Jurkat, Clone E6-1 (cell line): ENCODE results near the gene LRP1B.

Experiments used
- DNase-seq: peaks from one replicate; pipeline ENCODE4 v3.0.0-alpha.2; 2011; ENCODE audit warnings: low read depth, low spot score
- H3K4me3 ChIP-seq: 2 replicates; pipeline ENCODE4 v1.5.1; 2011; ENCODE audit warnings: mild to moderate bottlenecking, low read length, control low read depth, moderate library complexity

Gene LRP1B

GRCh38 chr2:141728886-141729285 is 401.9 kb downstream of the LRP1B start:
- DNase-seq = no peak
- no peak overlapping the region for H3K4me3 ChIP-seq

- DNase-seq = no peak
- H3K4me3 ChIP-seq = no peak overlapping the region
These were observed 402.7 kb downstream of the LRP1B start for GRCh38 chr2:141728142-141728541.

GRCh38 chr2:141724426-141724825 is 406.4 kb downstream of the LRP1B start:
- H3K4me3 ChIP-seq = no peak overlapping the region
- no peak for DNase-seq

GRCh38 chr2:141723814-141724213 is 407.0 kb downstream of the LRP1B start:
- DNase-seq = no peak
- H3K4me3 ChIP-seq = no peak overlapping the region

GRCh38 chr2:141720476-141720875 is 410.3 kb downstream of the LRP1B start:
- H3K4me3 ChIP-seq = no peak overlapping the region
- no peak for DNase-seq

- no peak overlapping the region for H3K4me3 ChIP-seq
- DNase-seq = no peak
These were observed 416.3 kb downstream of the LRP1B start for GRCh38 chr2:141714496-141714895.

GRCh38 chr2:141711627-141712026 is 419.2 kb downstream of the LRP1B start:
- no peak overlapping the region for H3K4me3 ChIP-seq
- DNase-seq = no peak

GRCh38 chr2:141710589-141711239 is 420.1 kb downstream of the LRP1B start:
- no peak for DNase-seq
- no peak overlapping the region for H3K4me3 ChIP-seq

GRCh38 chr2:141709756-141710155 is 421.1 kb downstream of the LRP1B start:
- no peak for DNase-seq

GRCh38 chr2:141707486-141707885 is 423.3 kb downstream of the LRP1B start:
- no peak overlapping the region for H3K4me3 ChIP-seq

More at GRCh38 chr2:141709756-141710155, 421.1 kb downstream of the LRP1B start:
- H3K4me3 ChIP-seq = no peak overlapping the region

GRCh38 chr2:141704541-141704940 is 426.3 kb downstream of the LRP1B start:
- H3K4me3 ChIP-seq = no peak overlapping the region
- no peak for DNase-seq

More at GRCh38 chr2:141707486-141707885, 423.3 kb downstream of the LRP1B start:
- DNase-seq = no peak

- no peak overlapping the region for H3K4me3 ChIP-seq
- DNase-seq = no peak
These were observed 427.3 kb downstream of the LRP1B start for GRCh38 chr2:141703501-141703900.

- H3K4me3 ChIP-seq = no peak overlapping the region
- no peak for DNase-seq
These were observed 429.2 kb downstream of the LRP1B start for GRCh38 chr2:141701618-141702017.

- no peak for DNase-seq
- H3K4me3 ChIP-seq = no peak overlapping the region
These were observed 431.2 kb downstream of the LRP1B start for GRCh38 chr2:141699573-141699972.

GRCh38 chr2:141698500-141698899 is 432.3 kb downstream of the LRP1B start:
- H3K4me3 ChIP-seq = no peak overlapping the region
- DNase-seq = no peak

GRCh38 chr2:141697035-141697434 is 433.8 kb downstream of the LRP1B start:
- H3K4me3 ChIP-seq = no peak overlapping the region
- no peak for DNase-seq

- DNase-seq = no peak
- H3K4me3 ChIP-seq = no peak overlapping the region
These were observed 436.6 kb downstream of the LRP1B start for GRCh38 chr2:141694180-141694579.

- no peak overlapping the region for H3K4me3 ChIP-seq
- no peak for DNase-seq
These were observed 438.0 kb downstream of the LRP1B start for GRCh38 chr2:141692829-141693228.

GRCh38 chr2:141676139-141676538 is 454.7 kb downstream of the LRP1B start:
- no peak for DNase-seq

GRCh38 chr2:141666191-141666590 is 464.6 kb downstream of the LRP1B start:
- H3K4me3 ChIP-seq = no peak overlapping the region
- DNase-seq = no peak

More at GRCh38 chr2:141676139-141676538, 454.7 kb downstream of the LRP1B start:
- H3K4me3 ChIP-seq = no peak overlapping the region

GRCh38 chr2:141660232-141660631 is 470.6 kb downstream of the LRP1B start:
- DNase-seq = no peak
- H3K4me3 ChIP-seq = no peak overlapping the region
